Trophoblast cell (in vitro differentiated cells and primary cell): Measurements from ENCODE around the gene ZBTB32.

Experiments used
- DNase-seq, 2 donors: peaks; one replicate each; pipeline ENCODE4 v3.0.0-alpha.2; 2016
- H2AFZ ChIP-seq: 2 replicates; pipeline ENCODE4 v1.6.1; 2013; ENCODE audit warnings: low read length, moderate library complexity, mild to moderate bottlenecking; ENCODE audit not compliant: insufficient read depth, poor library complexity
- H2AK5ac ChIP-seq: 2 replicates; pipeline ENCODE4 v1.6.1; 2013; ENCODE audit warnings: mild to moderate bottlenecking, low read length
- H2BK120ac ChIP-seq: 2 replicates; pipeline ENCODE4 v1.6.1; 2013; ENCODE audit warnings: low read length, mild to moderate bottlenecking, moderate library complexity; ENCODE audit not compliant: insufficient read depth, poor library complexity
- H2BK12ac ChIP-seq: 2 replicates; pipeline ENCODE4 v1.6.1; 2013; ENCODE audit warnings: mild to moderate bottlenecking, low read length, moderate library complexity
- H2BK5ac ChIP-seq: 2 replicates; pipeline ENCODE4 v1.6.1; 2013; ENCODE audit warnings: low read length, low read depth, moderate library complexity, mild to moderate bottlenecking; ENCODE audit not compliant: poor library complexity
- H3K14ac ChIP-seq: 2 replicates; pipeline ENCODE4 v1.6.1; 2013; ENCODE audit warnings: mild to moderate bottlenecking, low read length
- H3K18ac ChIP-seq: 2 replicates; pipeline ENCODE4 v1.6.1; 2013; ENCODE audit warnings: mild to moderate bottlenecking, low read length
- H3K23ac ChIP-seq: 2 replicates; pipeline ENCODE4 v1.6.1; 2013; ENCODE audit warnings: low read length
- H3K27ac ChIP-seq: 2 replicates; pipeline ENCODE4 v1.5.1; 2013; ENCODE audit warnings: low read depth, mild to moderate bottlenecking, inconsistent platforms, low read length, moderate library complexity
- H3K27me3 ChIP-seq: 2 replicates; pipeline ENCODE4 v1.6.1; 2013; ENCODE audit warnings: inconsistent platforms, mild to moderate bottlenecking, low read length, moderate library complexity; ENCODE audit not compliant: insufficient read depth
- H3K36me3 ChIP-seq, 2 experiments: 1 replicate in 1 of 2; 2 replicates in 1 of 2; pipeline ENCODE4 v1.6.1; 2013; ENCODE audit warnings: low read length in 2 of 2, mild to moderate bottlenecking in 2 of 2, moderate library complexity in 1 of 2; ENCODE audit not compliant: insufficient read depth in 2 of 2, control insufficient read depth in 1 of 2
- H3K4ac ChIP-seq: 2 replicates; pipeline ENCODE4 v1.6.1; 2013; ENCODE audit warnings: low read depth, mild to moderate bottlenecking, low read length, moderate library complexity
- H3K4me1 ChIP-seq, 2 experiments: 1 replicate in 1 of 2; 2 replicates in 1 of 2; pipeline ENCODE4 v1.6.1; 2013; ENCODE audit warnings: low read length in 2 of 2, mild to moderate bottlenecking in 2 of 2, moderate library complexity in 1 of 2; ENCODE audit not compliant: insufficient read depth in 2 of 2, control insufficient read depth in 1 of 2
- H3K4me2 ChIP-seq: 2 replicates; pipeline ENCODE4 v1.6.1; 2013; ENCODE audit warnings: inconsistent platforms, mild to moderate bottlenecking, low read length, moderate library complexity
- H3K4me3 ChIP-seq: 2 replicates; pipeline ENCODE4 v1.5.1; 2013; ENCODE audit warnings: mild to moderate bottlenecking, low read depth, low read length, inconsistent platforms
- H3K79me1 ChIP-seq: one replicate; pipeline ENCODE4 v1.6.1; 2013; ENCODE audit warnings: low read length
- H3K79me2 ChIP-seq: 2 replicates; pipeline ENCODE4 v1.6.1; 2013; ENCODE audit warnings: low read length, mild to moderate bottlenecking; ENCODE audit not compliant: control insufficient read depth, insufficient read depth, poor library complexity
- H3K9ac ChIP-seq: 2 replicates; pipeline ENCODE4 v1.6.1; 2013; ENCODE audit warnings: mild to moderate bottlenecking, low read length
- H3K9me3 ChIP-seq: 2 replicates; pipeline ENCODE4 v1.6.1; 2013; ENCODE audit warnings: low read depth, mild to moderate bottlenecking, control low read depth, inconsistent platforms, low read length; ENCODE audit not compliant: insufficient read depth
- H4K12ac ChIP-seq: 2 replicates; pipeline ENCODE4 v1.6.1; 2013; ENCODE audit warnings: low read depth, mild to moderate bottlenecking, low read length, moderate library complexity
- H4K8ac ChIP-seq: 2 replicates; pipeline ENCODE4 v1.6.1; 2013; ENCODE audit warnings: low read depth, mild to moderate bottlenecking, low read length, moderate library complexity
- H4K91ac ChIP-seq: one replicate; pipeline ENCODE4 v1.6.1; 2013; ENCODE audit warnings: low read depth, mild to moderate bottlenecking, low read length, moderate library complexity
- WGBS: extraction: QIAGEN DNeasy Blood & Tissue Kit; methylation state at CpG from one replicate; pipeline ENCODE4 v1.1.7; 2013; ENCODE audit warnings: missing lambda C conversion rate; ENCODE audit not compliant: insufficient read length, insufficient coverage; ENCODE audit errors: extremely low coverage; 5-methylcytosine and 5-hydroxymethylcytosine counted together

ZBTB32 gene

GRCh38 chr19:35665604-35666003 lies 38.8 kb upstream of the ZBTB32 start:
- Histone ChIP-seq H3K23ac (no peak overlapping the region), H3K4ac (no peak overlapping the region), H4K12ac (no peak overlapping the region), H3K14ac (no peak overlapping the region), H3K9me3 (peaks cover 1% of the 10 kb centered on the region), H2BK12ac (no peak overlapping the region), H2AFZ (no peak overlapping the region), H3K36me3 (peaks cover 2 to 7% of the 10 kb centered on the region in 2 experiments), H3K4me2 (no peak overlapping the region), H3K27ac (no peak overlapping the region), H3K79me1 (no peaks in the 10 kb centered on the region), H3K4me3 (no peak overlapping the region), H3K18ac (no peak overlapping the region), H3K4me1 (no peaks in the 10 kb centered on the region), H3K79me2 (no peaks in the 10 kb centered on the region), H2BK120ac (no peak overlapping the region), H4K91ac (no peak overlapping the region), H3K27me3 (no peaks in the 10 kb centered on the region), H3K9ac (no peak overlapping the region), H2BK5ac (no peak overlapping the region), H2AK5ac (no peak overlapping the region), H4K8ac (no peak overlapping the region)
- DNase-seq, result no peak
- WGBS, result no CpG with 5 or more reads among the region's 7 CpGs

- Histone ChIP-seq H3K4me2 (no peak within 1 kb of the TSS), H3K27ac (no peak within 1 kb of the TSS), H3K27me3 (no peaks in the 10 kb centered on the region), H2AK5ac (no peak within 1 kb of the TSS), H3K79me1 (no peaks in the 10 kb centered on the region), H3K4ac (no peak within 1 kb of the TSS), H2BK120ac (no peak within 1 kb of the TSS), H3K23ac (no peak within 1 kb of the TSS), H3K18ac (no peak within 1 kb of the TSS), H3K9ac (no peak within 1 kb of the TSS), H2BK5ac (no peak within 1 kb of the TSS), H3K9me3 (peaks cover 1% of the 10 kb centered on the region), H4K8ac (no peak within 1 kb of the TSS), H3K4me3 (no peak within 1 kb of the TSS), H4K91ac (no peak within 1 kb of the TSS), H3K36me3 (peaks cover 2 to 4% of the 10 kb centered on the region in 2 experiments), H4K12ac (no peak within 1 kb of the TSS), H3K14ac (no peak within 1 kb of the TSS), H2BK12ac (no peak within 1 kb of the TSS), H2AFZ (no peak within 1 kb of the TSS), H3K4me1 (no peaks in the 10 kb centered on the region), H3K79me2 (no peaks in the 10 kb centered on the region)
- WGBS, result no CpG with 5 or more reads among the region's 16 CpGs
- no peak for DNase-seq
Observed at GRCh38 chr19:35666251-35666913, 38.0 kb upstream of the ZBTB32 start, which contains the start of gene UPK1A. UPK1A (plus strand) TSS chr19:35666517; CDS start chr19:35666813, 296 bp downstream.

GRCh38 chr19:35669566-35669965 lies 34.8 kb upstream of the ZBTB32 start:
- no peak overlapping the region for H2BK12ac ChIP-seq
- no peak overlapping the region for H2AK5ac ChIP-seq

GRCh38 chr19:35669974-35670373 lies 34.4 kb upstream of the ZBTB32 start:
- DNase-seq, result no peak
- Histone ChIP-seq H3K27me3 (no peaks in the 10 kb centered on the region), H3K4me2 (no peak overlapping the region), H4K12ac (no peak overlapping the region), H3K23ac (no peak overlapping the region), H3K4me1 (peaks cover 4% of the 10 kb centered on the region in 2 experiments), H3K9ac (no peak overlapping the region), H3K79me1 (no peaks in the 10 kb centered on the region), H2AK5ac (no peak overlapping the region), H3K4me3 (no peak overlapping the region), H2BK5ac (no peak overlapping the region), H2AFZ (no peak overlapping the region), H4K8ac (no peak overlapping the region), H2BK12ac (no peak overlapping the region), H4K91ac (no peak overlapping the region), H3K18ac (no peak overlapping the region), H3K79me2 (no peaks in the 10 kb centered on the region), H3K14ac (no peak overlapping the region), H3K4ac (no peak overlapping the region), H3K27ac (no peak overlapping the region), H3K9me3 (peaks cover 1% of the 10 kb centered on the region), H3K36me3 (peaks cover 0 to 2% of the 10 kb centered on the region in 2 experiments), H2BK120ac (no peak overlapping the region)
- no CpG with 5 or more reads among the region's 4 CpGs for WGBS

More at GRCh38 chr19:35669566-35669965, 34.8 kb upstream of the ZBTB32 start:
- no peaks in the 10 kb centered on the region for H3K79me1 ChIP-seq
- no peak overlapping the region for H2AFZ ChIP-seq
- H3K9ac ChIP-seq, result no peak overlapping the region
- H3K4me1 ChIP-seq, result peaks cover 4% of the 10 kb centered on the region in 2 experiments
- no peak overlapping the region for H4K8ac ChIP-seq
- no peak overlapping the region for H2BK120ac ChIP-seq
- H2BK5ac ChIP-seq, result no peak overlapping the region
- no peak overlapping the region for H3K18ac ChIP-seq
- H3K27ac ChIP-seq, result no peak overlapping the region
- H4K91ac ChIP-seq, result no peak overlapping the region
- H3K27me3 ChIP-seq, result no peaks in the 10 kb centered on the region
- no peak overlapping the region for H3K4me2 ChIP-seq
- H3K36me3 ChIP-seq, result peaks cover 0 to 2% of the 10 kb centered on the region in 2 experiments
- no peak overlapping the region for H3K14ac ChIP-seq
- no peaks in the 10 kb centered on the region for H3K79me2 ChIP-seq
- H3K4me3 ChIP-seq, result no peak overlapping the region
- no peak overlapping the region for H4K12ac ChIP-seq
- no CpG with 5 or more reads among the region's 6 CpGs for WGBS
- H3K9me3 ChIP-seq, result peaks cover 1% of the 10 kb centered on the region
- no peak overlapping the region for H3K23ac ChIP-seq
- no peak overlapping the region for H3K4ac ChIP-seq
- DNase-seq, result no peak
